MM.1S (cell line): ENCODE data around the gene FMNL1.

Source experiments
- DNase-seq: peaks from one replicate; pipeline ENCODE4 v3.0.0-alpha.2; 2015
- H2AFZ ChIP-seq: fragments of 300-600 bp; sonication (generic); 2 replicates; pipeline ENCODE4 v1.6.0; 2016; ENCODE audit warnings: antibody characterized with exemption, low read length
- H3F3A ChIP-seq: fragments of 300-600 bp; sonication (generic); 2 replicates; pipeline ENCODE4 v1.6.1; 2016; ENCODE audit warnings: mild to moderate bottlenecking, antibody characterized with exemption, low read length, moderate library complexity, mixed read lengths; ENCODE audit not compliant: insufficient read depth
- H3K27ac ChIP-seq: fragments of 300-600 bp; sonication (generic); 2 replicates; pipeline ENCODE4 v1.5.1; 2016; ENCODE audit warnings: mild to moderate bottlenecking, low read length
- H3K27me3 ChIP-seq: fragments of 300-600 bp; sonication (generic); replicated peaks from 2 replicates; pipeline ENCODE4 v1.6.0; 2016; ENCODE audit warnings: low read length; ENCODE audit not compliant: insufficient read depth
- H3K36me3 ChIP-seq: fragments of 300-600 bp; sonication (generic); replicated peaks from 2 replicates; pipeline ENCODE4 v1.6.1; 2016; ENCODE audit warnings: mild to moderate bottlenecking, low read length, mixed read lengths; ENCODE audit not compliant: insufficient read depth
- H3K4me1 ChIP-seq: fragments of 300-600 bp; sonication (generic); 2 replicates; pipeline ENCODE4 v1.6.1; 2016; ENCODE audit warnings: low read length, mixed read lengths
- H3K4me2 ChIP-seq: fragments of 300-600 bp; sonication (generic); 2 replicates; pipeline ENCODE4 v1.6.0; 2016; ENCODE audit warnings: low read depth, low read length
- H3K4me3 ChIP-seq: fragments of 300-600 bp; sonication (generic); 2 replicates; pipeline ENCODE4 v1.5.1; 2016; ENCODE audit warnings: low read length, mixed read lengths
- H3K79me2 ChIP-seq: fragments of 300-600 bp; sonication (generic); 2 replicates; pipeline ENCODE4 v1.6.1; 2016; ENCODE audit warnings: mixed run types, low read length, mixed read lengths
- H3K9ac ChIP-seq: fragments of 300-600 bp; sonication (generic); 2 replicates; pipeline ENCODE4 v1.6.1; 2016; ENCODE audit warnings: low read length, mixed read lengths
- H3K9me2 ChIP-seq: fragments of 300-600 bp; sonication (generic); replicated peaks from 2 replicates; pipeline ENCODE4 v1.6.1; 2016; ENCODE audit warnings: mild to moderate bottlenecking, low read length, mixed read lengths; ENCODE audit not compliant: insufficient read depth
- H3K9me3 ChIP-seq: fragments of 300-600 bp; sonication (generic); replicated peaks from 2 replicates; pipeline ENCODE4 v1.6.1; 2016; ENCODE audit warnings: mild to moderate bottlenecking, low read length, mixed read lengths; ENCODE audit not compliant: insufficient read depth
- H4K20me1 ChIP-seq: fragments of 300-600 bp; sonication (generic); 2 replicates; pipeline ENCODE4 v1.6.1; 2016; ENCODE audit warnings: mild to moderate bottlenecking, low read length, moderate library complexity, mixed read lengths; ENCODE audit not compliant: insufficient read depth
- CTCF ChIP-seq: fragments of 300-600 bp; sonication (generic); IDR thresholded peaks from 2 replicates; pipeline ENCODE4 v1.5.1; 2016; ENCODE audit warnings: antibody characterized with exemption, low read length, mixed read lengths
- EZH2 ChIP-seq: fragments of 300-600 bp; sonication (generic); optimal IDR thresholded peaks from 2 replicates; pipeline ENCODE3; 2017; ENCODE audit warnings: low read depth, mild to moderate bottlenecking, antibody characterized with exemption, low read length, mixed read lengths
- EZH2phosphoT487 ChIP-seq: fragments of 300-600 bp; sonication (generic); IDR thresholded peaks from 2 replicates; pipeline ENCODE4 v1.6.1; 2018; ENCODE audit warnings: antibody characterized with exemption, low read length

FMNL1 gene

GRCh38 chr17:45264430-45264829 is 42.7 kb downstream of the FMNL1 start:
- H3K4me2 ChIP-seq: no peak overlapping the region
- H3K27me3 ChIP-seq: no peaks in the 10 kb centered on the region
- no peak overlapping the region for H2AFZ ChIP-seq
- no peaks in the 10 kb centered on the region for H3K79me2 ChIP-seq
- no peak overlapping the region for H3K27ac ChIP-seq
- H3K4me1 ChIP-seq: no peaks in the 10 kb centered on the region
- TF ChIP-seq CTCF: no peak
- TF ChIP-seq EZH2phosphoT487: no peak
- TF ChIP-seq EZH2: no peak
- no peaks in the 10 kb centered on the region for H4K20me1 ChIP-seq
- no peaks in the 10 kb centered on the region for H3K9me3 ChIP-seq
- no peaks in the 10 kb centered on the region; the same call in 1 of the 2 replicates for H3K36me3 ChIP-seq
- DNase-seq: no peak
- no peaks in the 10 kb centered on the region for H3K9me2 ChIP-seq
- H3F3A ChIP-seq: 0 out of 2 replicates have a peak, but pooled peaks cover 6% of the 10 kb centered on the region
- no peak overlapping the region for H3K4me3 ChIP-seq
- H3K9ac ChIP-seq: no peak overlapping the region

- no peaks in the 10 kb centered on the region for H3K9me3 ChIP-seq
- H3K4me1 ChIP-seq: no peaks in the 10 kb centered on the region
- H3K9me2 ChIP-seq: no peaks in the 10 kb centered on the region
- H3F3A ChIP-seq: 0 out of 2 replicates have a peak, but pooled peaks cover 6% of the 10 kb centered on the region
- H2AFZ ChIP-seq: no peak overlapping the region
- H3K27me3 ChIP-seq: no peaks in the 10 kb centered on the region
- no peaks in the 10 kb centered on the region; the same call in 1 of the 2 replicates for H3K36me3 ChIP-seq
- no peaks in the 10 kb centered on the region for H4K20me1 ChIP-seq
- H3K79me2 ChIP-seq: no peaks in the 10 kb centered on the region
- H3K4me2 ChIP-seq: no peak overlapping the region
- H3K4me3 ChIP-seq: no peak overlapping the region
- DNase-seq: no peak
- TF ChIP-seq EZH2phosphoT487 (no peak), CTCF (no peak), EZH2 (no peak)
- no peak overlapping the region for H3K9ac ChIP-seq
- H3K27ac ChIP-seq: no peak overlapping the region
Measured at GRCh38 chr17:45264988-45265387, 43.3 kb downstream of the FMNL1 start.

- DNase-seq: no peak
- Histone ChIP-seq H3K4me1 (no peaks in the 10 kb centered on the region), H3F3A (0 out of 2 replicates have a peak, but pooled peaks cover 3% of the 10 kb centered on the region), H3K36me3 (no peaks in the 10 kb centered on the region; the same call in 1 of the 2 replicates), H3K4me2 (no peak overlapping the region), H3K9me3 (no peaks in the 10 kb centered on the region), H3K27ac (no peak overlapping the region), H2AFZ (no peak overlapping the region), H3K79me2 (no peaks in the 10 kb centered on the region), H3K4me3 (no peak overlapping the region), H3K9ac (no peak overlapping the region), H3K27me3 (no peaks in the 10 kb centered on the region), H3K9me2 (no peaks in the 10 kb centered on the region), H4K20me1 (no peaks in the 10 kb centered on the region)
- TF ChIP-seq EZH2phosphoT487 (no peak), EZH2 (no peak), CTCF (no peak)
Measured at GRCh38 chr17:45265821-45266220, 44.1 kb downstream of the FMNL1 start.
